Pancreas (tissue), 10 donors: Measurements from ENCODE around the gene CHD5. TPM values are rescaled to one million over a fixed set of nuclear protein-coding genes. Genes with fewer than 3 reads are reported as not detected.
A peak's percentile ranks its signal among the peaks of the same experiment; 100 is the strongest.

Experiments used
- ATAC-seq, 4 donors: fragments of 200-7000 bp; cut with Tn5 transposase; one replicate each; pipeline versions ENCODE4 v1.8.0 to v1.9.1; 2020; ENCODE audit warnings: mild to moderate bottlenecking in 4 of 4, moderate library complexity in 4 of 4
- DNase-seq, 6 donors: peaks; one replicate each; pipeline ENCODE4 v3.0.0-alpha.2; 2020
- FAIRE-seq: peaks from 2 replicates; lab custom pipeline; 2012; peaks lifted over from hg19 to GRCh38; lab: Jason Lieb, UNC
- H3K27ac ChIP-seq, 4 donors: fragments of 200-600 bp; sonication (generic); 1 replicate in 3 of 4; 2 replicates in 1 of 4; pipeline versions ENCODE4 v1.5.0 to v1.8.0; 2020
- H3K27me3 ChIP-seq, 4 donors: fragments of 200-600 bp; one replicate each; pipeline ENCODE4 v1.8.0; 2021
- H3K36me3 ChIP-seq, 3 donors: fragments of 200-600 bp; sonication (generic) in 1 of 3; one replicate each; pipeline versions ENCODE4 v1.5.0 to v1.8.0; 2020 to 2021
- H3K4me1 ChIP-seq, 3 donors: fragments of 200-600 bp; one replicate each; pipeline ENCODE4 v1.8.0; 2021
- H3K4me3 ChIP-seq, 4 donors: fragments of 200-600 bp; sonication (generic) in 2 of 4; one replicate each; pipeline versions ENCODE4 v1.5.0 to v1.8.0; 2020 to 2021
- H3K9me3 ChIP-seq, 4 donors: fragments of 200-600 bp; one replicate each; pipeline ENCODE4 v1.8.0; 2021
- CTCF ChIP-seq, 4 donors: fragments of 200-600 bp; sonication (generic) in 3 of 4; IDR thresholded peaks; one replicate each; pipeline versions ENCODE4 v1.5.0 to v1.8.0; 2021; ENCODE audit warnings: antibody characterized with exemption in 4 of 4
- WGBS, 2 donors: extraction: QIAGEN DNeasy Blood & Tissue Kit; methylation state at CpG; one replicate each; pipeline ENCODE4 v1.1.7; 2013; 5-methylcytosine and 5-hydroxymethylcytosine counted together
- intact Hi-C, 3 donors: fragments of 100-400 bp; cut with DNase I; formaldehyde crosslinking; loops; one replicate each; pipeline versions ENCODE4 v1.11.1 to v1.14.2; 2022
- polyA plus RNA-seq, 2 donors: library from polyadenylated mRNA; stranded (reverse); fragments of 200-250 nt; gene quantifications; one replicate each; pipeline ENCODE4 v1.2.3, GENCODE V29; 2013
- total RNA-seq, 6 donors: library from RNA; stranded (reverse); fragmentation: NEBNext Ultra II Directional in 4 of 6; extraction: Animal tissue kit (Norgen Biotek cat#: 25700) in 4 of 6; gene quantifications; one replicate each; pipeline versions ENCODE4 v1.2.1 to v1.2.4, GENCODE V29; 2021 to 2023
- donor health status: healthy with polysubstance abuse.
- donor health status: DM: no; HTN: no; CAD: no; lungs with moderate emphysema.
- donor health status: DM: no; HTN: no; CAD: no.
- donor health status: control.
- donor health status: control.
- donor health status: Bipolar disorder and iron deficiency.
- donor health status: DM: yes; HTN: yes; CAD: no.
- donor health status: DM: no; HTN: no; CAD: no.
- donor health status: DM: no; HTN: no; CAD: no.
- donor health status: DM: yes; HTN: yes; CAD: no.

CHD5 gene
- total and polyA plus RNA-seq, 8 donors, result 0.09 to 2.9 (median 0.40) TPM

- Histone ChIP-seq H3K36me3 (no peaks in the 10 kb centered on the region), H3K4me3 (no peak overlapping the region), H3K4me1 (no peaks in the 10 kb centered on the region), H3K9me3 (no peaks in the 10 kb centered on the region), H3K27me3 (peaks cover 0 to 3% (median 0%) of the 10 kb centered on the region in 4 donors), H3K27ac (no peak overlapping the region)
- 72 to 84% methylated on average over 24 of the region's 24 CpGs for whole genome bisulfite sequencing, 2 donors
- TF ChIP-seq CTCF (IDR thresholded peaks at IDR 0.05), result no peak
- DNase-seq (peak in 1 of 6 donors; percentile 54), ATAC-seq (no peak), FAIRE-seq (no peak)
- intact Hi-C loops, result no loop called here
Measured at GRCh38 chr1:6145864-6146410, 34.2 kb downstream of the CHD5 start.

GRCh38 chr1:6145396-6145750 is 34.7 kb downstream of the CHD5 start:
- no peak for DNase-seq
- no peak for TF ChIP-seq CTCF (IDR thresholded peaks at IDR 0.05)
- Histone ChIP-seq H3K27ac (no peak overlapping the region), H3K9me3 (no peaks in the 10 kb centered on the region), H3K4me1 (no peaks in the 10 kb centered on the region), H3K36me3 (no peaks in the 10 kb centered on the region), H3K4me3 (no peak overlapping the region), H3K27me3 (peaks cover 0 to 3% (median 0%) of the 10 kb centered on the region in 4 donors)
- FAIRE-seq, result no peak
- intact Hi-C loops, result no loop called here
- no peak for ATAC-seq
- 44 to 53% methylated on average over 2 of the region's 2 CpGs for WGBS, 2 donors

GRCh38 chr1:6144647-6145395 is 35.3 kb downstream of the CHD5 start:
- H3K36me3 ChIP-seq, result no peaks in the 10 kb centered on the region
- no peaks in the 10 kb centered on the region for H3K4me1 ChIP-seq
- no peak for ATAC-seq
- no peak overlapping the region for H3K27ac ChIP-seq
- no peaks in the 10 kb centered on the region for H3K9me3 ChIP-seq
- no peak overlapping the region for H3K4me3 ChIP-seq
- 35 to 38% methylated on average over 16 of the region's 16 CpGs for WGBS, 2 donors
- FAIRE-seq, result no peak
- peaks cover 0 to 3% (median 0%) of the 10 kb centered on the region in 4 donors for H3K27me3 ChIP-seq
- TF ChIP-seq CTCF (IDR thresholded peaks at IDR 0.05), result no peak
- intact Hi-C loops, result no loop called here
- no peak for DNase-seq

- no peak for ATAC-seq
- no peaks in the 10 kb centered on the region for H3K36me3 ChIP-seq
Measured at GRCh38 chr1:6144175-6144574, 35.9 kb downstream of the CHD5 start.

More at GRCh38 chr1:6144175-6144574, 35.9 kb downstream of the CHD5 start:
- Histone ChIP-seq H3K27ac (no peak overlapping the region), H3K9me3 (no peaks in the 10 kb centered on the region), H3K4me3 (no peak overlapping the region), H3K4me1 (no peaks in the 10 kb centered on the region), H3K27me3 (peaks cover 0 to 3% (median 0%) of the 10 kb centered on the region in 4 donors)
- intact Hi-C loops, result no loop called here
- DNase-seq, result peak in 1 of 6 donors; percentile 35
- no peak for TF ChIP-seq CTCF (IDR thresholded peaks at IDR 0.05)
- FAIRE-seq, result no peak
- 51 to 68% methylated on average over 7 of the region's 7 CpGs for WGBS, 2 donors
